Parathyroid adenoma (tissue), 2 donors: ENCODE results near the gene PEX3.
A peak's percentile ranks its signal among the peaks of the same experiment; 100 is the strongest.

Source experiments
- H2AFZ ChIP-seq: fragments of 300-600 bp; sonication (generic); one replicate; pipeline ENCODE4 v1.7.0; 2017; ENCODE audit warnings: antibody characterized with exemption, mild to moderate bottlenecking
- H3K27ac ChIP-seq: fragments of 300-600 bp; sonication (generic); one replicate; pipeline ENCODE4 v1.7.0; 2017
- H3K27me3 ChIP-seq: fragments of 300-600 bp; sonication (generic); one replicate; pipeline ENCODE4 v1.7.0; 2017; ENCODE audit warnings: low read length; ENCODE audit not compliant: control insufficient read depth, insufficient read depth
- H3K36me3 ChIP-seq: fragments of 300-600 bp; sonication (generic); one replicate; pipeline ENCODE4 v1.7.0; 2017; ENCODE audit warnings: low read length; ENCODE audit not compliant: control insufficient read depth, insufficient read depth
- H3K4me1 ChIP-seq: fragments of 300-600 bp; sonication (generic); one replicate; pipeline ENCODE4 v1.7.0; 2017; ENCODE audit warnings: control low read depth
- H3K4me2 ChIP-seq: fragments of 300-600 bp; sonication (generic); one replicate; pipeline ENCODE4 v1.7.0; 2017; ENCODE audit warnings: low read length
- H3K4me3 ChIP-seq: fragments of 300-600 bp; sonication (generic); one replicate; pipeline ENCODE4 v1.7.0; 2017; ENCODE audit warnings: low read depth, low read length
- H3K79me2 ChIP-seq: fragments of 300-600 bp; sonication (generic); one replicate; pipeline ENCODE4 v1.7.0; 2017; ENCODE audit warnings: control low read depth
- H3K9ac ChIP-seq: fragments of 300-600 bp; sonication (generic); one replicate; pipeline ENCODE4 v1.7.0; 2017; ENCODE audit warnings: mild to moderate bottlenecking
- H3K9me3 ChIP-seq: fragments of 300-600 bp; sonication (generic); one replicate; pipeline ENCODE4 v1.7.0; 2017; ENCODE audit warnings: low read length; ENCODE audit not compliant: control insufficient read depth
- CTCF ChIP-seq: fragments of 300-600 bp; sonication (generic); IDR thresholded peaks from one replicate; pipeline ENCODE4 v1.7.0; 2017; ENCODE audit warnings: antibody characterized with exemption, mild to moderate bottlenecking
- donor health status: primary hyperparathyroidism.

The PEX3 gene

GRCh38 chr6:143522039-143522600 is 71.5 kb downstream of the PEX3 start:
- Histone ChIP-seq H2AFZ (no peak overlapping the region), H3K79me2 (no peaks in the 10 kb centered on the region), H3K9ac (no peak overlapping the region), H3K27ac (no peak overlapping the region), H3K27me3 (no peaks in the 10 kb centered on the region), H3K36me3 (no peaks in the 10 kb centered on the region), H3K9me3 (no peaks in the 10 kb centered on the region), H3K4me2 (no peak overlapping the region), H3K4me3 (no peak overlapping the region), H3K4me1 (peaks cover 3% of the 10 kb centered on the region)
- TF ChIP-seq CTCF: no peak

- Histone ChIP-seq H3K27ac (no peak overlapping the region), H3K9ac (no peak overlapping the region), H3K79me2 (no peaks in the 10 kb centered on the region), H3K4me3 (no peak overlapping the region), H3K4me2 (no peak overlapping the region), H3K9me3 (no peaks in the 10 kb centered on the region), H3K36me3 (no peaks in the 10 kb centered on the region), H2AFZ (no peak overlapping the region), H3K27me3 (no peaks in the 10 kb centered on the region), H3K4me1 (peaks cover 8% of the 10 kb centered on the region)
- no peak for TF ChIP-seq CTCF
Measured at GRCh38 chr6:143525356-143525755, 74.8 kb downstream of the PEX3 start.

- Histone ChIP-seq H3K4me3 (no peak overlapping the region), H3K27me3 (no peaks in the 10 kb centered on the region), H3K9ac (no peak overlapping the region), H3K9me3 (no peaks in the 10 kb centered on the region), H3K4me2 (no peak overlapping the region), H3K36me3 (no peaks in the 10 kb centered on the region), H3K27ac (peak overlapping the region; percentile 75), H3K79me2 (no peaks in the 10 kb centered on the region), H2AFZ (no peak overlapping the region), H3K4me1 (peaks cover 24% of the 10 kb centered on the region)
- TF ChIP-seq CTCF: no peak
Measured at GRCh38 chr6:143527677-143528076, 77.1 kb downstream of the PEX3 start.

GRCh38 chr6:143528164-143528811 is 77.7 kb downstream of the PEX3 start:
- no peak overlapping the region for H3K4me3 ChIP-seq
- peaks cover 28% of the 10 kb centered on the region for H3K4me1 ChIP-seq
- peak overlapping the region; percentile 54 for H2AFZ ChIP-seq
- no peaks in the 10 kb centered on the region for H3K36me3 ChIP-seq
- H3K27ac ChIP-seq: peak overlapping the region; percentile 75
- no peak overlapping the region for H3K9ac ChIP-seq
- H3K4me2 ChIP-seq: no peak overlapping the region
- no peaks in the 10 kb centered on the region for H3K79me2 ChIP-seq
- H3K9me3 ChIP-seq: no peaks in the 10 kb centered on the region
- TF ChIP-seq CTCF: no peak
- H3K27me3 ChIP-seq: no peaks in the 10 kb centered on the region

- Histone ChIP-seq H3K9ac (no peak overlapping the region), H3K27ac (peak overlapping the region; percentile 75), H3K4me3 (no peak overlapping the region), H3K4me1 (peaks cover 36% of the 10 kb centered on the region), H3K27me3 (no peaks in the 10 kb centered on the region), H3K9me3 (no peaks in the 10 kb centered on the region), H3K36me3 (no peaks in the 10 kb centered on the region), H3K4me2 (no peak overlapping the region), H2AFZ (peak overlapping the region; percentile 14), H3K79me2 (no peaks in the 10 kb centered on the region)
- TF ChIP-seq CTCF: peak; percentile 57
Measured at GRCh38 chr6:143529095-143529494, 78.5 kb downstream of the PEX3 start.
